Neuronal stem cell (in vitro differentiated cells): Measurements from ENCODE around the gene CSH1.
"Not testable (repeated sequence)": the region's sequence is repeated elsewhere in the genome, so short reads cannot be mapped to it uniquely, and the experiment has no call there.

Experiments
- DNase-seq: peaks from one replicate; pipeline ENCODE4 v3.0.0-alpha.2; 2013; ENCODE audit warnings: low spot score
- H2AFZ ChIP-seq: one replicate; pipeline ENCODE4 v1.6.1; 2013; ENCODE audit warnings: mild to moderate bottlenecking, low read length, inconsistent platforms
- H2AK5ac ChIP-seq: 2 replicates; pipeline ENCODE4 v1.6.1; 2013; ENCODE audit warnings: low read depth, mild to moderate bottlenecking, inconsistent platforms, low read length, moderate library complexity, mixed read lengths
- H2BK120ac ChIP-seq: 2 replicates; pipeline ENCODE4 v1.6.1; 2013; ENCODE audit warnings: low read depth, mild to moderate bottlenecking, inconsistent platforms, low read length, moderate library complexity, mixed read lengths
- H2BK12ac ChIP-seq: one replicate; pipeline ENCODE4 v1.6.1; 2013; ENCODE audit warnings: low read length, inconsistent platforms
- H2BK15ac ChIP-seq: 2 replicates; pipeline ENCODE4 v1.6.1; 2013; ENCODE audit warnings: mild to moderate bottlenecking, low read length, inconsistent platforms, mixed read lengths
- H2BK5ac ChIP-seq: one replicate; pipeline ENCODE4 v1.6.1; 2013; ENCODE audit warnings: inconsistent platforms, mild to moderate bottlenecking, low read length, moderate library complexity
- H3K14ac ChIP-seq: one replicate; pipeline ENCODE4 v1.6.1; 2013; ENCODE audit warnings: low read length, inconsistent platforms
- H3K18ac ChIP-seq: 2 replicates; pipeline ENCODE4 v1.6.1; 2013; ENCODE audit warnings: low read length, inconsistent platforms
- H3K23ac ChIP-seq: 2 replicates; pipeline ENCODE4 v1.6.1; 2013; ENCODE audit warnings: low read depth, mild to moderate bottlenecking, mixed read lengths, low read length, inconsistent platforms; ENCODE audit not compliant: poor library complexity
- H3K27ac ChIP-seq: replicated peaks from 3 replicates; pipeline ENCODE4 v1.5.1; 2013; ENCODE audit warnings: low read length, inconsistent platforms
- H3K27me3 ChIP-seq, 3 experiments: 2 replicates each; pipeline ENCODE4 v1.6.1; 2013; ENCODE audit warnings: low read length in 3 of 3, mild to moderate bottlenecking in 2 of 3, inconsistent platforms in 1 of 3, low read depth in 1 of 3, mixed read lengths in 1 of 3, moderate library complexity in 1 of 3; ENCODE audit not compliant: control insufficient read depth in 3 of 3, insufficient read depth in 3 of 3
- H3K36me3 ChIP-seq, 2 donors: replicated peaks in 1 of 2; 2 replicates each; pipeline ENCODE4 v1.6.1; 2013; ENCODE audit warnings: low read length in 2 of 2; ENCODE audit not compliant: control insufficient read depth in 2 of 2, insufficient read depth in 2 of 2
- H3K4ac ChIP-seq: 2 replicates; pipeline ENCODE4 v1.6.1; 2013; ENCODE audit warnings: inconsistent platforms, mild to moderate bottlenecking, low read length, moderate library complexity
- H3K4me1 ChIP-seq, 2 donors: 1 replicate in 1 of 2; 2 replicates in 1 of 2; pipeline ENCODE4 v1.6.1; 2013; ENCODE audit warnings: low read length in 2 of 2, low read depth in 1 of 2; ENCODE audit not compliant: control insufficient read depth in 2 of 2, insufficient read depth in 1 of 2
- H3K4me2 ChIP-seq: one replicate; pipeline ENCODE4 v1.6.1; 2013; ENCODE audit warnings: mild to moderate bottlenecking, low read length, inconsistent platforms; ENCODE audit not compliant: insufficient read depth, poor library complexity, severe bottlenecking
- H3K4me3 ChIP-seq, 2 donors: 2 replicates each; pipeline ENCODE4 v1.5.1; 2013; ENCODE audit warnings: low read length in 2 of 2, mild to moderate bottlenecking in 2 of 2, inconsistent platforms in 1 of 2, moderate library complexity in 1 of 2
- H3K79me1 ChIP-seq: one replicate; pipeline ENCODE4 v1.6.1; 2013; ENCODE audit warnings: low read depth, mild to moderate bottlenecking, inconsistent platforms, low read length, moderate library complexity
- H3K9ac ChIP-seq: one replicate; pipeline ENCODE4 v1.6.1; 2013; ENCODE audit warnings: mild to moderate bottlenecking, low read depth, low read length, inconsistent platforms; ENCODE audit not compliant: poor library complexity
- H3K9me3 ChIP-seq, 2 donors: replicated peaks in 1 of 2; 2 replicates each; pipeline versions ENCODE3 to v1.6.1; 2013; ENCODE audit warnings: low read length in 2 of 2, mild to moderate bottlenecking in 2 of 2, inconsistent platforms in 1 of 2, low read depth in 1 of 2, mixed read lengths in 1 of 2, moderate library complexity in 1 of 2; ENCODE audit not compliant: control insufficient read depth in 2 of 2, insufficient read depth in 1 of 2
- H4K8ac ChIP-seq: one replicate; pipeline ENCODE4 v1.6.1; 2013; ENCODE audit warnings: low read depth, mild to moderate bottlenecking, inconsistent platforms, low read length, moderate library complexity
- H4K91ac ChIP-seq: one replicate; pipeline ENCODE4 v1.6.1; 2013; ENCODE audit warnings: low read length, low read depth, mild to moderate bottlenecking, inconsistent platforms; ENCODE audit not compliant: poor library complexity
- WGBS, 2 donors: extraction: QIAGEN DNeasy Blood & Tissue Kit; methylation state at CpG; one replicate each; pipeline ENCODE4 v1.1.7; 2013; ENCODE audit warnings: missing lambda C conversion rate in 2 of 2, mixed read lengths in 1 of 2; ENCODE audit not compliant: insufficient read length in 2 of 2, insufficient replicate concordance in 1 of 2; ENCODE audit errors: extremely low coverage in 2 of 2; 5-methylcytosine and 5-hydroxymethylcytosine counted together

The CSH1 gene

GRCh38 chr17:63911657-63912100, 15.3 kb upstream of the CSH1 start:
- H3K9ac ChIP-seq = no peak overlapping the region
- no peak overlapping the region for H3K4ac ChIP-seq
- WGBS, 2 donors = no CpG with 5 or more reads among the region's 8 CpGs
- no peaks in the 10 kb centered on the region for H3K79me1 ChIP-seq
- H2BK15ac ChIP-seq = no peak overlapping the region
- H3K9me3 ChIP-seq = no peaks in the 10 kb centered on the region
- no peak overlapping the region for H2BK12ac ChIP-seq
- no peaks in the 10 kb centered on the region for H3K4me1 ChIP-seq
- H2BK120ac ChIP-seq = no peak overlapping the region
- no peak overlapping the region for H3K4me3 ChIP-seq
- no peak overlapping the region for H2AK5ac ChIP-seq
- no peaks in the 10 kb centered on the region for H3K36me3 ChIP-seq
- peaks cover 0 to 3% (median 0%) of the 10 kb centered on the region in 3 experiments for H3K27me3 ChIP-seq
- H2AFZ ChIP-seq = no peak overlapping the region
- H3K4me2 ChIP-seq = no peak overlapping the region
- peak; percentile 39 for DNase-seq
- H2BK5ac ChIP-seq = no peak overlapping the region
- H3K18ac ChIP-seq = no peak overlapping the region
- no peak overlapping the region for H3K23ac ChIP-seq
- no peak overlapping the region for H4K91ac ChIP-seq
- no peak overlapping the region for H4K8ac ChIP-seq
- H3K27ac ChIP-seq = no peak overlapping the region
- H3K14ac ChIP-seq = no peak overlapping the region

DNA sequence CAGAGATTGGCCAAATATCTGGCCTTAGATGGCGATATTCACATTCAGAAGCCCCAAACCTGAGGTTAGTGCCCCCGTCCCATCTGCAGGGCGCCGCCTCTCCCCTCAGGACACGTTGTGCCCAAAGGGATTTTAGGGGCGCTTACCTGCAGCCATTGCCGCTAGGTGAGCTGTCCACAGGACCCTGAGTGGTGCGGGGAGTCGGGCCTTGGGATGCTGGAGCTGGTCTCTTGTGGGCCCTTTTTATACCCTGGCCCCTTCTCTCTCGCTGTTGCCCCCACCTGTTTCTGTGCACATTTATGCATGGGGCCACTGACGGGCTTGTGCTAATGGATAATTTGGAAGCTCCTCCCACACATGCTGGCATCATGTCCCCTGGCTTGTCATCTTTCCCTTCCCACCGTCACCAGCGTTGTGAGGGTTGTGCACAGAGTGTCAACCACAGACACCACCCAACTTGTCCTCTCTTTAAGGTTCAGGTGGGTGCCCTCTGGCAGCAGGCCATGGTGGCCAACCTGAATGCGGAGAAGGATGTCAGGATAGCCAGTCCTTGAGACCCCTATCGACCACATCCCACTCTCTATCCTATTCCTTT, 14.8 kb upstream of the CSH1 start, which contains the start of gene CSHL1:
Gene CSHL1, minus strand, starts transcription at position 218 of the 595 bp plus-strand sequence. Its CDS starts 62 bp downstream, at position 156.
- Histone ChIP-seq H2BK15ac (no peak within 1 kb of the TSS), H2BK5ac (no peak within 1 kb of the TSS), H2AFZ (no peak within 1 kb of the TSS), H3K27ac (no peak within 1 kb of the TSS), H3K4me2 (no peak within 1 kb of the TSS), H3K23ac (no peak within 1 kb of the TSS), H4K8ac (no peak within 1 kb of the TSS), H2BK12ac (no peak within 1 kb of the TSS), H3K9ac (peak within 1 kb of the TSS; percentile 4), H3K36me3 (no peaks in the 10 kb centered on the region), H3K9me3 (no peaks in the 10 kb centered on the region), H4K91ac (no peak within 1 kb of the TSS), H3K27me3 (peaks cover 0 to 3% (median 0%) of the 10 kb centered on the region in 3 experiments), H3K4me3 (no peak within 1 kb of the TSS), H3K14ac (no peak within 1 kb of the TSS), H3K79me1 (no peaks in the 10 kb centered on the region), H2AK5ac (no peak within 1 kb of the TSS), H2BK120ac (no peak within 1 kb of the TSS), H3K18ac (no peak within 1 kb of the TSS), H3K4ac (no peak within 1 kb of the TSS), H3K4me1 (no peaks in the 10 kb centered on the region)
- WGBS, 2 donors = no CpG with 5 or more reads among the region's 15 CpGs
- no peak for DNase-seq

DNA sequence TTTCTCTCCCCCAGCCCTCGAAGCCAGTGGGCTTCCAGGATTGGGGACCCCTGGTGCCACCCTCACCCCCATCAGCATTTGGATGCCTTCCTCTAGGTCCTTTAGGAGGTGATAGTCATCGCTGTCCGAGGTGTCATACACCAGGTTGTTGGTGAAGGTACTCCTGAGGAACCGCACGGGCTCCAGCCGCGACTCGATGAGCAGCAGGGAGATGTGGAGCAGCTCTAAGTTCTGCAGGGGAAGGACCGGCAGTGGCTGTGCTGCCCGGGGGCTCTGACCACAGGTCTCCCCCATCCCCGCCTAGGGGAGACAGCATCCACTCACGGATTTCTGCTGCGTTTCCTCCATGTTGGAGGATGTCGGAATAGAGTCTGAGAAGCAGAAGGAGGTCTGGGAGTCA, 13.7 kb upstream of the CSH1 start:
- no peak overlapping the region for H3K18ac ChIP-seq
- no peaks in the 10 kb centered on the region for H3K36me3 ChIP-seq
- no peak overlapping the region for H2BK5ac ChIP-seq
- no peak for DNase-seq
- no peak overlapping the region for H3K4me3 ChIP-seq
- H3K27ac ChIP-seq = no peak overlapping the region
- H2BK120ac ChIP-seq = no peak overlapping the region
- H3K4ac ChIP-seq = no peak overlapping the region
- H2AK5ac ChIP-seq = no peak overlapping the region
- no peak overlapping the region for H3K14ac ChIP-seq
- H3K9ac ChIP-seq = peak overlapping the region; percentile 4
- no peak overlapping the region for H2BK12ac ChIP-seq
- H3K27me3 ChIP-seq = peaks cover 0 to 3% (median 0%) of the 10 kb centered on the region in 3 experiments
- H4K8ac ChIP-seq = no peak overlapping the region
- H3K4me2 ChIP-seq = no peak overlapping the region
- H3K79me1 ChIP-seq = no peaks in the 10 kb centered on the region
- H2AFZ ChIP-seq = no peak overlapping the region
- H4K91ac ChIP-seq = no peak overlapping the region
- no peak overlapping the region for H3K23ac ChIP-seq
- no peak overlapping the region for H2BK15ac ChIP-seq
- H3K4me1 ChIP-seq = no peaks in the 10 kb centered on the region
- no CpG with 5 or more reads among the region's 14 CpGs for WGBS, 2 donors
- H3K9me3 ChIP-seq = no peaks in the 10 kb centered on the region

DNA sequence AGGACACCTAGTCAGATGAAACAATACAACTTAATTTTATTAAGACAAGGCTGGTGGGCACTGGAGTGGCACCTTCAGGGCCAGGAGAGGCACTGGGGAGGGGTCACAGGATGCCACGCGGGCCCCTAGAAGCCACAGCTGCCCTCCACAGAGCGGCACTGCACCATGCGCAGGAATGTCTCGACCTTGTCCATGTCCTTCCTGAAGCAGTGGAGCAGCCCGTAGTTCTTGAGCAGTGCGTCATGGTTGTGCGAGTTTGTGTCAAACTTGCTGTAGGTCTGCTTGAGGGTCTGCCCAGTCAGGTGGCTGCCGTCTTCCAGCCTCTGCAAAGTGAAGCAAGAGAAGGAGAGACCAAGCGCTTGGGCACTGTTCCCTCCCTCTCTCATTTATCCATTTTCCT, 13.2 kb upstream of the CSH1 start:
- not testable (repeated sequence) for H3K14ac ChIP-seq, H3K18ac ChIP-seq, H3K4me3 ChIP-seq, H2AK5ac ChIP-seq, H2BK120ac ChIP-seq, H3K4me2 ChIP-seq, H3K4me1 ChIP-seq, H3K9ac ChIP-seq, H3K9me3 ChIP-seq, H3K36me3 ChIP-seq, H4K8ac ChIP-seq, H3K4ac ChIP-seq, H3K23ac ChIP-seq, DNase-seq, H3K27me3 ChIP-seq, H4K91ac ChIP-seq, H2BK15ac ChIP-seq, H3K27ac ChIP-seq, H2BK12ac ChIP-seq, H3K79me1 ChIP-seq, H2AFZ ChIP-seq, H2BK5ac ChIP-seq
- WGBS, 2 donors = no CpG with 5 or more reads among the region's 10 CpGs
